GM12801 (cell line): ENCODE results near the gene GPR35.

Source experiments
- TF ChIP-seq, protein P1 (sequence below): IDR thresholded peaks from one replicate; pipeline ENCODE4 v1.5.1; 2011; ENCODE audit warnings: control low read depth; ENCODE audit not compliant: insufficient read length; ENCODE audit errors: extremely low read depth

The GPR35 gene

DNA sequence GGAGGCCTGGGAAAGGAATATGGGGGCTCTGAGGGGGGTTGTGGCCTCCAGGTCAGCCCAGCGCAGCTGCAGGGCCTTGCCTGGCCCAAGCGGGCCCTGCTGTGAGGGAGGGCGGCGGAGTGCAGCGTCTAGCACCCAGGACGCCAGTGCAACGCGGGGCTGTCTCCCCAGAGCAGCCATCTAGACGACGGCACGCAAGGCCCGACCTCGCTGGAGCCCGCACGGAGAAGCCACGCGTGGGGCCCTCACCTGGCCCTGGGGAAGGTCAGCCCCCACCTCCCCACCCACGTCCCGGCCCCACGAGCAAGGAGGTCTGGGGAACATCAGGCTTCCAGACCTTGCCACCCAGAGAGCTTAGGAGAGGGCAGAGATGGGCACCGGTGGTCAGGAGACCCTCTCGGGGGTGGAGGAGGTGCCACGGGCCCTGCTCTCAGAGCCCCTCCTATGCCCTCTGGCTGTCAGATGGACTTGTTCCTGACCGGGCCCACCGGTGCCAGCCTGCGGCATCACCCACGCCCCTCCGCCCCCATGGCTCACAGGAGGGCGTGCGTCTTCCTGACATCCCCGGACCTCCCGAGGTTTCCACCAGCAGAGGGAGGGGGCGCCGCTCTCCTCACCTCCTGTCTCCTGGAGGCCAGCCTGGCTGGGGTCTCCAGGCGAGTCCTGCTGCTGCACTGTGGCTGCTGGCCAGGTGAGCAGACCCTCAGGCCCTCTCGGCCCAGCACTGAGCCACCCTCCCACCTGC, 17.0 kb downstream of the GPR35 start:
- TF ChIP-seq, protein P1, sequence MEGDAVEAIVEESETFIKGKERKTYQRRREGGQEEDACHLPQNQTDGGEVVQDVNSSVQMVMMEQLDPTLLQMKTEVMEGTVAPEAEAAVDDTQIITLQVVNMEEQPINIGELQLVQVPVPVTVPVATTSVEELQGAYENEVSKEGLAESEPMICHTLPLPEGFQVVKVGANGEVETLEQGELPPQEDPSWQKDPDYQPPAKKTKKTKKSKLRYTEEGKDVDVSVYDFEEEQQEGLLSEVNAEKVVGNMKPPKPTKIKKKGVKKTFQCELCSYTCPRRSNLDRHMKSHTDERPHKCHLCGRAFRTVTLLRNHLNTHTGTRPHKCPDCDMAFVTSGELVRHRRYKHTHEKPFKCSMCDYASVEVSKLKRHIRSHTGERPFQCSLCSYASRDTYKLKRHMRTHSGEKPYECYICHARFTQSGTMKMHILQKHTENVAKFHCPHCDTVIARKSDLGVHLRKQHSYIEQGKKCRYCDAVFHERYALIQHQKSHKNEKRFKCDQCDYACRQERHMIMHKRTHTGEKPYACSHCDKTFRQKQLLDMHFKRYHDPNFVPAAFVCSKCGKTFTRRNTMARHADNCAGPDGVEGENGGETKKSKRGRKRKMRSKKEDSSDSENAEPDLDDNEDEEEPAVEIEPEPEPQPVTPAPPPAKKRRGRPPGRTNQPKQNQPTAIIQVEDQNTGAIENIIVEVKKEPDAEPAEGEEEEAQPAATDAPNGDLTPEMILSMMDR = no peak

DNA sequence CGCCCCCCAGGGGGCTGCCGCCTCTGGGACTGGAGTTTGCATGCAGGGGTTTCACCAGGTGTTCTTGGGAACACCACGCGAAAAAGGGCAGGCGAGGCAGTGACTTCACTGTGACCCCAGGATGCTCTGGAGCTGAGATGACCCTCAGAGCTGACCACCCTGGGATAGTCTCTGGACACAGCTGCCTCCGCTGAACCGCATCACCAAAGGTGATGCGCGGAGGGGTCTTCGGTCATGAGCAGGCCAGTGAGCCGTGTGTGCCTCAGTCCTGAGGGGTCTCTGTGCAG, 17.5 kb downstream of the GPR35 start:
- TF ChIP-seq, protein P1 = no peak

DNA sequence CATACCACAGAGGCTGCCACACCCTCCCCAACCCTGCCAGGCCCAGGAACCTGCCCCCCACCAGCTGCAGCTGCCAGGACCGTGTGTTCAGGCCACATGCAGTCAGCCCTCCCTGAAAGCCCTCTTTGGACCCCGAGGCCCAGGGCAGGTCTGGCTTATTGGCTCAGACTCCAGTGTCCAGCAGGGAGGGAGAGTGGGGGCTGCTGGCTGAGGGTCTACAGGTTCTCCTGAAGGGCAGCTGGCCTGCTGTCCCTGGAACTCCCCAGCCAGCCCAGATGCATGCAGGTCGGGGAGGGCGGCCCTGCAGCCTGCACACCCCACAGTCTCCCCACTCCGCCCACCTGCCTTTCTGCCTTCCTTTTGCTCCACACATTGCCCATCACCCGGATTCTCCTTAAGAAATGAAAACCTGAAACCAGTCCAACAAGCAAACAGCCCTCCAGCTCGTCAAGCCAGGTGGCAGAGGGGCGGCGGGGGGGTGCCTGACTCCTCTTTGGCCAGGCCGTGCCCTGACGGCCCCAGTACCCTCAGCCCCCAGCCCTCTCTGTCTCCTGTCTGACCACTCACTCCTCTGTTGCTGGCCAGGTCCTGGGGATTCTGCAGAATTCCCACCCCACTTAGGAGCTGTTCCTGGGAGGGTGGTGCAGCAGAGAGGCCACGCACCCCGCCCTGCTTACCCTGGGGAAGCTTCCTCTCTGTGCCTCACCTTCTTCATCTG, 18.0 kb downstream of the GPR35 start:
- TF ChIP-seq, protein P1 = no peak

DNA sequence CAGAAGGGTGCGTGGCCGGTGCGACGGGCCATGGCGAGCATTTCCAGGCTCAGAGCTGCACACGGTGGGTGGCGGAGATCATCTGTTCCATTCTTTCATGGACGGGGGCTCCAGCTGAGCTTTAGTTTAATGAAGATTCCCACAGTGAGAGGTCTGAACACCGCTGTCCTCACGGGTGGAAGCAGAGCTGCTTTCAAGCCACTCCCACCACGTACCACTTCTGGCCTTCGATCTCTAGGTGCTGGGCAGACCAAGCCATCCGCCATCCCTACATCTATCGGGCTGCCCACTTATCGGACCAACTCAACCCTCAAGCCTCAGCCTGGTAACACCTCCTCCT, 18.5 kb downstream of the GPR35 start:
- TF ChIP-seq, protein P1 = no peak

DNA sequence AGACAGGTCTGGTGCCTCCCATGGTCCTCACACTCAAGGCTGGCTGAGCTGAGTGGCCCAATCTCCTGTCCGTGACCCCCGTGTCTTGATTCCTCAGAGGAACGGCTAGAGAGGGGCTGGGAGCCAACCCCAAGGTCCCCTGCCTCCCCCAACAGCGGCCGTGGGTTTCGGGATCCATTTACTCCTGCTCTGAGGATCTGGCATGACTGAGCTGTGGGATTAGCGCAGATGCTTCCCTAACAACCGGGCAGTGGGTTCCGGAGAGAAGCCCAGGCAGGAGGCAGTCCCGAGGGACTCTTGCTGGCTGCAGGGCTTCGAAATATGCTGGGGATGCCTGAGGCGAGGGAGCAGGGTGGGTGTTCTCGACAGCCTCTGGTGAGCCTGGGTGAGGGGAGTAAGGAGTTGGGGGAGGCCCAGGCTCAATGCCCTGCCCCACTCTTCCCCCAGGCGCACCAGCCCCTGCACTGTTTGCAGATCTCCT, 18.9 kb downstream of the GPR35 start:
- TF ChIP-seq, protein P1 = no peak

DNA sequence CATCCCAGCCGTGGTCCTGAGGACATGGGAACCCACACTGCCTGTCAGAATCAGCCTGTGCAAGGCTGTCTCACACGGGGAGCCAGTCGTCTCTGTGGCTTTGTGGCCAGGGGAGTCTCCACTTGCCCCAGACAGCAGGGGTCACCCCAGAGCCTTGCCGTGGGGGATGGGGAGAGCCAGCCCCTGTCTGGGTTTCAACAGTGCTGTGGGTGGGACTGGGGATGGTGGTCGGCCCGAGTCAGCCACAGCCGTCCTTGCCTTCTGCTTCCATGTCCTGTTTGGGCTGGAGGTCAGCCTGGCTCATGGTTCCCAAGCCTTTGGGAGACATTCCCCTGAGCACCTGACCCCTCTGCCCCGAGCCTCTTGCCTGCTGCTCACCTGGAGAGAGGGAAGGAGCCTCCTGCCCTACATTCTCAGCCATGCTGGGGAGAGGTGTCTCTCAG, 19.6 kb downstream of the GPR35 start:
- TF ChIP-seq, protein P1 = no peak

DNA sequence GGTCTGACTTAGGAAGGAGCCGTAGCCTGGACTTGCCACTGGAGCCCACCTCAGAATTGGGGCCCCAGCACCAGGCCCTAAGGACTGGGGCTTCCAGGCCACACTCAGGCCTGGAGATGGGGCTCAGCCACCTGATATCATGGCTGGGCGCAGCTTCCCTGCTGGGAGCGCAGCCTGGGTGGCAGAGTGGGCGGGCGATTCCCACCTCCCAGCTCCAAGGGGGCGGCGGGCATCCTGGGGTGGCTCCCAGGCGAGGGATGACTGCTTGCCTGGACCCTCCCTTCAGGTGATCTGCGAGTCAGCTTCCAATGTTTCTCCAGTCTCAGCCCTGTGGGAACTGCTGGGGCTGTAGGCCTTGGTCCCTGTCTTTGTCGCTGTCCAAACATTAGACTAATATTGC, 20.1 kb downstream of the GPR35 start:
- TF ChIP-seq, protein P1 = no peak
